22Rv1 (cell line): Measurements from ENCODE around the gene CEBPG.

Experiments used
- H3K27ac ChIP-seq: fragments of 450-650 bp; 2 replicates; pipeline ENCODE4 v1.5.1; 2017
- ZFX ChIP-seq: fragments of 450-650 bp; IDR thresholded peaks from 2 replicates; pipeline ENCODE4 v1.6.1; 2017; ENCODE audit warnings: antibody characterized with exemption, borderline replicate concordance
- TF ChIP-seq, protein P1 (sequence below): fragments of 450-650 bp; IDR thresholded peaks from 2 replicates; pipeline ENCODE4 v1.5.1; 2017; ENCODE audit warnings: mild to moderate bottlenecking

Gene CEBPG

DNA sequence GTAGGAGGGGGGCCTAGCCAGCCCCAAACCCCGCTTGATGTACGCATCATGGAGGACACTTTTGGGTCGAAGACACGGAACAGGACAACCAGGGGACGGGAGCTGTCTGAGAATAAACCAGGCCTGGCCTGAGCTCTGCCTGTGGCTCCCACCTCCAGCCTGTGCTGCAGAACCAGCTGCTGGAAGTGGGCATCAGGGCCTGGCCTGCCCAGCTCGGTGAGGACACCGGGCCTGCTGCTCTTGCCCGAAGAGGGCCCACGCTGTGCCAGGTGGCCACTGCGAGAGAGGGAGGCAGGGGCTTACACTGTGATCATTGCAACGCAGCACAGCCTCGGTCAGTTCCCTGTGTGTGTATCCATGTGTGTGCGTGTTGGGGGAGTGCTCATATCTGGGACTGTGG, 34.6 kb downstream of the CEBPG start:
- no peak overlapping the region for H3K27ac ChIP-seq
- no peak for TF ChIP-seq ZFX
- TF ChIP-seq, protein P1, sequence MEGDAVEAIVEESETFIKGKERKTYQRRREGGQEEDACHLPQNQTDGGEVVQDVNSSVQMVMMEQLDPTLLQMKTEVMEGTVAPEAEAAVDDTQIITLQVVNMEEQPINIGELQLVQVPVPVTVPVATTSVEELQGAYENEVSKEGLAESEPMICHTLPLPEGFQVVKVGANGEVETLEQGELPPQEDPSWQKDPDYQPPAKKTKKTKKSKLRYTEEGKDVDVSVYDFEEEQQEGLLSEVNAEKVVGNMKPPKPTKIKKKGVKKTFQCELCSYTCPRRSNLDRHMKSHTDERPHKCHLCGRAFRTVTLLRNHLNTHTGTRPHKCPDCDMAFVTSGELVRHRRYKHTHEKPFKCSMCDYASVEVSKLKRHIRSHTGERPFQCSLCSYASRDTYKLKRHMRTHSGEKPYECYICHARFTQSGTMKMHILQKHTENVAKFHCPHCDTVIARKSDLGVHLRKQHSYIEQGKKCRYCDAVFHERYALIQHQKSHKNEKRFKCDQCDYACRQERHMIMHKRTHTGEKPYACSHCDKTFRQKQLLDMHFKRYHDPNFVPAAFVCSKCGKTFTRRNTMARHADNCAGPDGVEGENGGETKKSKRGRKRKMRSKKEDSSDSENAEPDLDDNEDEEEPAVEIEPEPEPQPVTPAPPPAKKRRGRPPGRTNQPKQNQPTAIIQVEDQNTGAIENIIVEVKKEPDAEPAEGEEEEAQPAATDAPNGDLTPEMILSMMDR: no peak

DNA sequence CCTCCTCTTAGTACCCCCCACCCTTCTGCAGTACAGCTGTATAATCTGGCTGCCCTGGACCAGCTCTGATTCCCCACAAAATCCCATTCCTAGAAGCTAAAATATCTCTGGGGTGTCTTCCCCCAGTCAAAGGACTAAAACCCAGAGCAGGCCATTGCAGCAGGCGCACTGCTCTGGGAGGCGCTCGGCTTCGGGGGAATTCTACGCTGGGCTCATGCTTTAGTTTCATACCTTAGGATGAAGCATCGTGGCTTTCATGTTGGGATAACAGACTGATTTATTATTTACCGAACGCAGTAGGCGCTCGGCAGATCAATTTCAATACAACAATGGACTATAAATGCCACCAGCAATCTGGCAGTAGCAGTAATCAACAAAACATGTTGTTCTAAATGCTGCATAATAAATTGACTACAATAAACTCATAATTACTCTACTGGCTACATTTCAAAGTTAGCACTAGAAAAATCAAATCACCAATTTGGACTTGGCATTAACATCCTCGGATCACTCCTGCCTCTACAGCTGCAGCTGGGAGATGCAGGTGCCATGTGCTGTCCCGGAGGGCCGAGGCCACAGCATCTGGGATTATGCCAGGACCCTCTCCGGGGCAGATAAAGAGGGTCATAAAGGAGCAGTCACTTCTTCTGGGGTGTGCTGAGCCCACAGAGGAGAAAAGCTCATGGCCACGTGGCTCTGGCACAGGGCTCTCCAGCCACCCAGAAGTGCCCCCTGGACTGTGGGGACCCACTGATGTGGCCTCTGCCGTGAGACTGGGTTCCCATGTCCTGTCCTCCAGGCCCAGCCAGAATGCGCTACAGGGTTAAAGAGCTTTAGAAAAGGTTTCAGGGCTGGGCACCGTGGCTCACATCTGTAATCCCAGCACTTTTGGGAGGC, 35.3 kb downstream of the CEBPG start:
- no peak overlapping the region for H3K27ac ChIP-seq
- TF ChIP-seq, protein P1: no peak
- no peak for TF ChIP-seq ZFX

DNA sequence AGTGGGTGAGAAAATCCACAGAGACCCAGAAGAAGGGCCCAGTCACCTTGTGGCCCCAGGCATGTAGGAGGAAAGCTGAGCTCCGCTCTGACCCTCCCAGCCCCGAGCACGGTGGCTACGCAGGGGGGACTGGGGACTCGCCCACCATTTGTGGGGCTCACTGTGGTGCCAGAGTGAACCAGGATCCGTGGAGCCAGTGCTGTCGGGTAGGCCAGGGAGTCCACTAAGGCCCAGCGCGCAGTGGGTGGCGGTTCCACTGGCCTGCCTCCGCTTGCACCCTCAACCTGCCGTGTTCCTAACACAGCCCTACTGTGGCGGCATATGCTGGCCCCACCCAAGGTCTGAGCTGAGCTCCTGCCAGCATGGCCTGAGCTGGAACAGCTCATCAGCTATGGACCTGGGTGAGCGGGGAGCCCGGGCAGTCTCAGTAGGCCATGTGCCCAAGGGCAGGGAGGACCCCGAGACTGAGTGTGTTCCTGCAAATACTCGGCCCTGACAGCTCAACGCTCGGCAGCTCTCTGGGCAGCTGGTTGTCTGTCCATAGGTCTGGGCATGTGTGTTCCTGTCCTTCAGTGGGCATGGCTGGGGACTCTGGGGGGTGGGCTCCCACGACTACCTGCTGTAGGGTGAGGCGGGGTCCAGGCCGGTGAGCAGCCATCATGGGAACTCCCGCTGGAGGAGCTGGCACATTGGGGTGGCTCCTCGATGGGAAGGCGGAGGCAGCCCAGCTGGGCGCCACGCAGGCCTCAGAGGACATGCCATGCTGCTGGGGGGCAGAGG, 36.6 kb downstream of the CEBPG start:
- TF ChIP-seq ZFX: no peak
- TF ChIP-seq, protein P1: no peak
- no peak overlapping the region for H3K27ac ChIP-seq

DNA sequence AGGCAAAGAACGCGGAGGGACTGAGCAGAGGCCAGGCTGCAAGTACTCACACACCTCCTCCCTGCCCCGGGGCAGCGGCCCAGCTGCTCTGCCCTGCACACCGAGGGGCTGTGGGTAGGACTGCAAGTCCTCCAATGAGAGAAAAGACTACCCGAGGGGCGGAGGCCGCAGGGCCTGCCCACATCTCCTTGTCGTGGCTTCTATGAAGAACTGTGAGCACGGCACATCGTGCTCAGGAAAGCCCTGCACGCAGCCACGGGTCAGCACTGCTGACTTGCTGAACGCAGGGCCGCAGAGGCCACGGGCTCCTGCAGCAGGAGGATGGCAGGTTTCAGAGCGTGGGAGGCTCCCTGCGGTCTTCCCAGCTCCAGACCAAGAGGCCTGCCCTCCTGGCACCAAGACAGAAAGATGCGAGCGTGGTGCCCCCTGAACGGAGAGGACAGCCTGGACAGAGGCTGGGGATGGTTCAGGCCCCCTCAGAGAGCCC, 37.4 kb downstream of the CEBPG start:
- TF ChIP-seq, protein P1: no peak
- no peak for TF ChIP-seq ZFX
- H3K27ac ChIP-seq: no peak overlapping the region

DNA sequence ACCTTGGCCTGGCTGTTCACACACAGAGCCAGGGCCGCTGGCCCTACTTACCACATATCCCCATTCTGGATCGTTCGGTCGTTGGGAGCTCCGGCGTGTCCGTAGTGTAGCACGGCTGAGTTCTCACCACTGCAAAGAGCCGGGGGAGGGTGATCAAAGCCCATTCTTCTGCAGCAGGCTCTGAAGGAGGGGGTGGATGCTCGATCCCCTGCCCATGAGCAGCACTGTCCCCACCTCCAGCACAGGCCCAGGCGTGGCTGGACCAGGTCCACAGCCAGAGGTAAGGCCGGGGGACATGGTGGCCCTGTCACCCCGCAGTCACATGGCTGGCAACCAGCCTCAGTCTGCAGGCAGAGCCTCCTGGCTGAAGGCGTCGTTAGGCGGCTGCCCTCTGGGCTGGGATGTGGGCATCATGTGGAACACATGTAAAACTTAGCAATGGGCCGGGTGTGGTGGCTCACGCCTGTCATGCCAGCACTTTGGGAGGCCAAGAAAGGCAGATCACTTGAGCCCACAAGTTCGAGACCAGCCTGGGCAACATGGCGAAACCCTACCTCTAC, 38.2 kb downstream of the CEBPG start:
- TF ChIP-seq ZFX: no peak
- TF ChIP-seq, protein P1: no peak
- H3K27ac ChIP-seq: no peak overlapping the region

DNA sequence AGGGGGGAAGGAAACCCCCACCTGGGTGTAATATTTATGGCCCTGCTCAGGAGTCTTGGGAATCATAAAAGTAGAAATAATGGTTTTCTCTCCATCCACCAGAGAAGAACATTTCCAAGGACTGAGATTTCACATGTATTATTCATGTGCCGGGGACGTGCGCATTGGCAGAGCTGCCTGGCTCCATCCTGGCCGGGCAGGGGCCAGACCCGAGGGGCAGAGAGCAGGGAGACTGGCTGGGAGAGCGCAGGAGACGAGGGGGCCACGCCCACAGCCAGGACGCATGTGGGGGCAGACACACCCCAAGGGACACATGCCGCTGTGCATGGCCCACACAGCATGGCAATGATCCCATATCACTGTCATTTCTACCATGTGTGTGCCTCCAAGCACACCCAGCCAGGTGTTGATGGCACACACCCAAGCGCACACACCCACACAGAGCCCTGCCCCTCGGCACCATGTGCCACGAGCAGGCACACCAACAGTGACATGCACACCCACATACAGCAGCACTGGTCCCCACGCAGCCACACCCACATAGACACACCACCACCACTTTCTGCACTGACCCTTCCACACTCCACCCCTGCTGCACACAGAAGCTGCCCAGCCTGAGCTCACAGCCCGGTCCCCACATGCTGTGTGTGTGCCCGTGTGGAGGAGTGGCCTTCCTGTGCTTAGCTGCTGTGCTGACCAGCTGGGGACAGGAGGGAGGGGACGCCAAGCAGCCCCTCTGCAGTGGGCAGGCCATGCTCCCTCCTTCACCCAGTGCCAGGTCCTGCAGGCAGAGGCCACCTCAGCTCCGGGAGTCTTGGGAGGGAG, 39.3 kb downstream of the CEBPG start:
- TF ChIP-seq, protein P1: no peak
- no peak for TF ChIP-seq ZFX

More for the DNA sequence above, 39.3 kb downstream of the CEBPG start:
- H3K27ac ChIP-seq: no peak overlapping the region
